ENCODE results near the gene TRMT44.
A peak's percentile ranks its signal among the peaks of the same experiment; 100 is the strongest.

Gene TRMT44

GRCh38 chr4:8465615-8466611 is 25.3 kb downstream of the TRMT44 start:
- no peak for DNase-seq (ENCODE audit: low read depth in 1 of 2, low spot score in 1 of 2)

- no peak for DNase-seq (ENCODE audit: low read depth in 1 of 2, low spot score in 1 of 2)
Observed at GRCh38 chr4:8467016-8467415, 26.4 kb downstream of the TRMT44 start.

GRCh38 chr4:8468746-8469535 is 28.4 kb downstream of the TRMT44 start:
- peak in 1 of 2 donors; percentile 36 for DNase-seq (ENCODE audit: low read depth in 1 of 2, low spot score in 1 of 2)

GRCh38 chr4:8469550-8469949 is 29.0 kb downstream of the TRMT44 start:
- no peak for DNase-seq (ENCODE audit: low read depth in 1 of 2, low spot score in 1 of 2)

GRCh38 chr4:8470451-8471024 is 30.0 kb downstream of the TRMT44 start:
- DNase-seq (ENCODE audit: low read depth in 1 of 2, low spot score in 1 of 2), result no peak

GRCh38 chr4:8471211-8471875 is 30.8 kb downstream of the TRMT44 start:
- DNase-seq (ENCODE audit: low read depth in 1 of 2, low spot score in 1 of 2), result no peak

- no peak for DNase-seq (ENCODE audit: low read depth in 1 of 2, low spot score in 1 of 2)
Observed at GRCh38 chr4:8472158-8472688, 31.6 kb downstream of the TRMT44 start.

GRCh38 chr4:8472689-8473197 is 32.2 kb downstream of the TRMT44 start:
- no peak for DNase-seq (ENCODE audit: low read depth in 1 of 2, low spot score in 1 of 2)

GRCh38 chr4:8473198-8473919 is 32.8 kb downstream of the TRMT44 start:
- DNase-seq (ENCODE audit: low read depth in 1 of 2, low spot score in 1 of 2), result no peak

GRCh38 chr4:8473920-8474590 is 33.5 kb downstream of the TRMT44 start:
- no peak for DNase-seq (ENCODE audit: low read depth in 1 of 2, low spot score in 1 of 2)

GRCh38 chr4:8474856-8475255 is 34.3 kb downstream of the TRMT44 start:
- no peak for DNase-seq (ENCODE audit: low read depth in 1 of 2, low spot score in 1 of 2)

- no peak for DNase-seq (ENCODE audit: low read depth in 1 of 2, low spot score in 1 of 2)
Observed at GRCh38 chr4:8475751-8476575, 35.4 kb downstream of the TRMT44 start.

GRCh38 chr4:8477095-8477635 is 36.6 kb downstream of the TRMT44 start:
- DNase-seq (ENCODE audit: low read depth in 1 of 2, low spot score in 1 of 2), result no peak

GRCh38 chr4:8477676-8478075 is 37.1 kb downstream of the TRMT44 start:
- DNase-seq (ENCODE audit: low read depth in 1 of 2, low spot score in 1 of 2), result no peak

- DNase-seq (ENCODE audit: low read depth in 1 of 2, low spot score in 1 of 2), result no peak
Observed at GRCh38 chr4:8478371-8478770, 37.8 kb downstream of the TRMT44 start.

- no peak for DNase-seq (ENCODE audit: low read depth in 1 of 2, low spot score in 1 of 2)
Observed at GRCh38 chr4:8478801-8479744, 38.5 kb downstream of the TRMT44 start.

GRCh38 chr4:8480221-8480620 is 39.6 kb downstream of the TRMT44 start:
- no peak for DNase-seq (ENCODE audit: low read depth in 1 of 2, low spot score in 1 of 2)
